SK-MEL-5 (cell line): Measurements from ENCODE around the gene ANKZF1. TPM values are rescaled to one million over a fixed set of nuclear protein-coding genes. Genes with fewer than 3 reads are reported as not detected.

Experiments used
- DNase-seq: peaks from one replicate; pipeline ENCODE4 v3.0.0-alpha.2; 2016; ENCODE audit warnings: low read depth, low spot score
- in situ Hi-C: cut with HindIII; loops from 2 replicates; pipeline ENCODE4 v1.10.0; 2016; ENCODE audit warnings: low sequenced_read_pairs, high pct_unique_total_duplicates, low pct_unique_long_range_greater_than_20kb
- total RNA-seq: library from RNA; depleted of rRNA; stranded (reverse); fragments of >200 nt; shearing (Covaris generic); gene quantifications from 2 replicates; pipeline ENCODE4 v1.2.3, GENCODE V29; 2014

Gene ANKZF1
- total RNA-seq, 1 experiment from 2014 or later, result 43.5 TPM

GRCh38 chr2:219269362-219270054, 39.9 kb downstream of the ANKZF1 start:
- in situ Hi-C loops, result no loop called here
- no peak for DNase-seq

GRCh38 chr2:219270055-219270372, 40.4 kb downstream of the ANKZF1 start:
- in situ Hi-C loops, result no loop called here
- no peak for DNase-seq

- DNase-seq, result no peak
These were observed 41.4 kb downstream of the ANKZF1 start for GRCh38 chr2:219271021-219271420.

GRCh38 chr2:219272356-219272755, 42.8 kb downstream of the ANKZF1 start:
- DNase-seq, result no peak
- in situ Hi-C loops, result no loop called here

More at GRCh38 chr2:219271021-219271420, 41.4 kb downstream of the ANKZF1 start:
- in situ Hi-C loops, result no loop called here

- in situ Hi-C loops, result no loop called here
- DNase-seq, result no peak
These were observed 43.4 kb downstream of the ANKZF1 start for GRCh38 chr2:219272995-219273394.

- in situ Hi-C loops, result no loop called here
- DNase-seq, result no peak
These were observed 44.3 kb downstream of the ANKZF1 start for GRCh38 chr2:219273937-219274336.

- no peak for DNase-seq
- in situ Hi-C loops, result no loop called here
These were observed 44.8 kb downstream of the ANKZF1 start for GRCh38 chr2:219274361-219274921.

- in situ Hi-C loops, result no loop called here
- peak; percentile 83 for DNase-seq
These were observed 48.4 kb downstream of the ANKZF1 start for GRCh38 chr2:219277703-219278654.

GRCh38 chr2:219278655-219279150, 49.1 kb downstream of the ANKZF1 start:
- in situ Hi-C loops, result no loop called here
- DNase-seq, result no peak

- DNase-seq, result peak; percentile 94
- in situ Hi-C loops, result no loop called here
These were observed 49.7 kb downstream of the ANKZF1 start, which contains the start of gene DNAJB2 for GRCh38 chr2:219279151-219279915. Gene DNAJB2 (plus strand): TSS chr2:219279366. CDS start chr2:219279834, 468 bp downstream.

GRCh38 chr2:219279916-219280516, 50.4 kb downstream of the ANKZF1 start:
- in situ Hi-C loops, result no loop called here
- DNase-seq, result no peak

- in situ Hi-C loops, result no loop called here
- no peak for DNase-seq
These were observed 51.0 kb downstream of the ANKZF1 start for GRCh38 chr2:219280651-219281050.

GRCh38 chr2:219281588-219281987, 52.0 kb downstream of the ANKZF1 start:
- no peak for DNase-seq
- in situ Hi-C loops, result no loop called here

- in situ Hi-C loops, result no loop called here
- no peak for DNase-seq
These were observed 52.8 kb downstream of the ANKZF1 start for GRCh38 chr2:219282375-219282774.

- in situ Hi-C loops, result no loop called here
- no peak for DNase-seq
These were observed 53.5 kb downstream of the ANKZF1 start for GRCh38 chr2:219282943-219283581.

- DNase-seq, result no peak
- in situ Hi-C loops, result no loop called here
These were observed 55.1 kb downstream of the ANKZF1 start for GRCh38 chr2:219284501-219285372.
